Chondrocyte (in vitro differentiated cells): ENCODE data around the gene CHCHD3. TPM values are rescaled to one million over a fixed set of nuclear protein-coding genes. Genes with fewer than 3 reads are reported as not detected.

Experiments used
- DNase-seq: peaks from one replicate; pipeline ENCODE4 v3.0.0; 2021; ENCODE audit warnings: mixed read lengths, low spot score
- H3K27ac Mint-ChIP-seq: one replicate; pipeline ENCODE4 v1.8.0; 2021; ENCODE audit warnings: mild to moderate bottlenecking, moderate library complexity, mixed read lengths; ENCODE audit not compliant: unreplicated experiment
- H3K27me3 Mint-ChIP-seq: 2 replicates; pipeline ENCODE4 v1.8.0; 2021; ENCODE audit warnings: low read depth, mixed read lengths
- H3K36me3 Mint-ChIP-seq: 2 replicates; pipeline ENCODE4 v1.8.0; 2021; ENCODE audit warnings: low read depth, mixed read lengths
- H3K4me1 Mint-ChIP-seq: 2 replicates; pipeline ENCODE4 v1.8.0; 2021; ENCODE audit warnings: low read depth, mild to moderate bottlenecking, mixed read lengths
- H3K4me3 Mint-ChIP-seq: one replicate; pipeline ENCODE4 v1.8.0; 2021; ENCODE audit warnings: mild to moderate bottlenecking, moderate library complexity, mixed read lengths; ENCODE audit not compliant: unreplicated experiment
- H3K9me3 Mint-ChIP-seq: 2 replicates; pipeline ENCODE4 v1.8.0; 2021; ENCODE audit warnings: low read depth, mixed read lengths
- total RNA-seq: library from RNA; stranded (reverse); gene quantifications from 3 replicates; pipeline ENCODE4 v1.2.1, GENCODE V29; 2021
- TF ChIP-seq, protein P1 (sequence below): fragments of 200-600 bp; sonication (generic); IDR thresholded peaks from 2 replicates; pipeline ENCODE4 v1.5.0; 2021; ENCODE audit warnings: antibody characterized with exemption, mild to moderate bottlenecking, moderate library complexity

Gene CHCHD3
- total RNA-seq, 1 donor from 2014 or later: 42.6 TPM

DNA sequence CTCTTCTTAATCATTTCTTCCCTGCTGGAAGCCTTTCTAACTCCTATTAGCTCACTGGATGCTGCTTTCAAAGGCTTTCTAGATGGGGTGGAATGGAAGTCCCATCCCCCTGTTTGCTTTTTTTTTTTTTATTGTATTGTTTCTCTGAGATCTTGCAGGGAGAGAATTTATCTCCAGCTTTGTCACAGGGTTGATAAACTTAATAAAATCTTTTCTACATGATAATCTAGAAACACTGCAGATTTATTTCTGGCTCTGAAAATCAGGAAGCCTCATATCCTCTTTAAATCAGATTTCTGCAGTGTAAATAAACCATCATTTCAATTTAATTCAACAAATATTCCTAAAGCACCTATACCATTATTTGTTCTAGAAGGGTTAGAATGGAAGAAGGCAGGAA lies 37.2 kb upstream of the CHCHD3 start:
- Mint-ChIP-seq H3K27ac (no peak overlapping the region), H3K4me3 (no peak overlapping the region), H3K27me3 (peaks cover 36% of the 10 kb centered on the region), H3K9me3 (no peaks in the 10 kb centered on the region), H3K4me1 (no peaks in the 10 kb centered on the region), H3K36me3 (no peaks in the 10 kb centered on the region)
- TF ChIP-seq, protein P1, sequence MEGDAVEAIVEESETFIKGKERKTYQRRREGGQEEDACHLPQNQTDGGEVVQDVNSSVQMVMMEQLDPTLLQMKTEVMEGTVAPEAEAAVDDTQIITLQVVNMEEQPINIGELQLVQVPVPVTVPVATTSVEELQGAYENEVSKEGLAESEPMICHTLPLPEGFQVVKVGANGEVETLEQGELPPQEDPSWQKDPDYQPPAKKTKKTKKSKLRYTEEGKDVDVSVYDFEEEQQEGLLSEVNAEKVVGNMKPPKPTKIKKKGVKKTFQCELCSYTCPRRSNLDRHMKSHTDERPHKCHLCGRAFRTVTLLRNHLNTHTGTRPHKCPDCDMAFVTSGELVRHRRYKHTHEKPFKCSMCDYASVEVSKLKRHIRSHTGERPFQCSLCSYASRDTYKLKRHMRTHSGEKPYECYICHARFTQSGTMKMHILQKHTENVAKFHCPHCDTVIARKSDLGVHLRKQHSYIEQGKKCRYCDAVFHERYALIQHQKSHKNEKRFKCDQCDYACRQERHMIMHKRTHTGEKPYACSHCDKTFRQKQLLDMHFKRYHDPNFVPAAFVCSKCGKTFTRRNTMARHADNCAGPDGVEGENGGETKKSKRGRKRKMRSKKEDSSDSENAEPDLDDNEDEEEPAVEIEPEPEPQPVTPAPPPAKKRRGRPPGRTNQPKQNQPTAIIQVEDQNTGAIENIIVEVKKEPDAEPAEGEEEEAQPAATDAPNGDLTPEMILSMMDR: no peak
- DNase-seq: no peak

DNA sequence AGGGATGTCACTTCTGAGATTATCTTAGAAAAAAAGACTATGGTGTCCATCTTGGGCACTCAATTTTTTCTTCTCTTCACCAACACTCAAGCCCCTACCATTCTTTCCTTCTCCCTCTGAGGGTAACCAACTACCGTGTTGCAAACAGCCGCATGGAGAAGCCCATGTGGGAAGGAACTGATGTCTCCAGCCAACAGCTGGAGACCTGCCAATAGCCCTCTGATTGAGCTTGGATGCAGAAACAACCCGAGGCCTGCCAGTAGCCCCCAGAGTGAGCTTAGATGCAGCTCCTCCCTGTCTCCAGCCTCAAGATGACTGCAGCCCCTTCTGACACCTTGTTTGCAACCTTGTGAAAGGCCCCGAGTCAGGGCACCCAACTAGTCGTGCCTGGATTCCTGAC lies 36.4 kb upstream of the CHCHD3 start:
- Mint-ChIP-seq H3K27me3 (peaks cover 41% of the 10 kb centered on the region), H3K4me3 (no peak overlapping the region), H3K36me3 (no peaks in the 10 kb centered on the region), H3K4me1 (no peaks in the 10 kb centered on the region), H3K27ac (no peak overlapping the region), H3K9me3 (no peaks in the 10 kb centered on the region)
- no peak for DNase-seq
- TF ChIP-seq, protein P1: no peak

DNA sequence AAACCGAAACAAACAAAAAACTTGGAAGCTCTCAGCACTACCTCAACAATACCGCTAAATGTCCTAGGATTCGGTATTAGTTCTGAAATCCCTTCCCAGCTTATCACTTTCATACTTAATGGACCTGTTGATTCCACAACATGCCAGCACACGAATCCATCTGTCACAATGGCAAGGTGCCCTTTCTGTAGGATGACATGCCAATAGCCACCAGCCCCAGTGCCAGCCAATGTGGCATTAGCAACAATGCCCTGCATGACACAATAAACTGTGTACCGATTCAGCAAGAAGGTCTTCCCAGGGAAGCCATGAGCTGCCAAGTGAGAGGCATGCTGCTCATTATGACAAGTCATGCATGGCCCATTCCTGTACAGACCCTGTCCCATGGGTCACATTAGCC lies 35.6 kb upstream of the CHCHD3 start:
- no peak overlapping the region for H3K27ac Mint-ChIP-seq
- no peaks in the 10 kb centered on the region for H3K9me3 Mint-ChIP-seq
- TF ChIP-seq, protein P1: no peak
- H3K27me3 Mint-ChIP-seq: peaks cover 47% of the 10 kb centered on the region
- H3K4me3 Mint-ChIP-seq: no peak overlapping the region
- no peaks in the 10 kb centered on the region for H3K4me1 Mint-ChIP-seq
- DNase-seq: no peak
- no peaks in the 10 kb centered on the region for H3K36me3 Mint-ChIP-seq

DNA sequence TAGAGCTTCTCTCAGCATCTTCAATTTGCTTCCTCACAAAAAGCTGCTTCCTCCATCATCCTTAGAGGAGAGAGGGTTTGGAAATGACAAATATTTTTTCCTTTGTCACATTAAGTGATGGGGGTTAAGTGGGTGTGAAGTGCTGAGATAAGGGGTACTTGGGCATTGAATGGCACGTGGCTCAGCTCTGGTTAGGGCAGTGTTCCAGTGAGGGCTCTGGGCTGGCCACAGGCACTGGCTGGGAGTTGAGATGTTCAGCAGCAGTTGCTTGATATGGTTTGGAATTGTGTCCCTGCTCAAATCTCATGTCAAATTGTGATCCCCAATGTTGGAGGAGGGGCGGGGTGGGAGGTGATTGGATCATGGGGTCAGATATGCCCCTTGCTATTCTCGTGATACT lies 33.7 kb upstream of the CHCHD3 start:
- TF ChIP-seq, protein P1: no peak
- Mint-ChIP-seq H3K4me3 (no peak overlapping the region), H3K27me3 (peaks cover 46% of the 10 kb centered on the region), H3K36me3 (peaks cover under 1% of the 10 kb centered on the region), H3K4me1 (no peaks in the 10 kb centered on the region), H3K27ac (no peak overlapping the region), H3K9me3 (peaks cover under 1% of the 10 kb centered on the region)
- DNase-seq: no peak

DNA sequence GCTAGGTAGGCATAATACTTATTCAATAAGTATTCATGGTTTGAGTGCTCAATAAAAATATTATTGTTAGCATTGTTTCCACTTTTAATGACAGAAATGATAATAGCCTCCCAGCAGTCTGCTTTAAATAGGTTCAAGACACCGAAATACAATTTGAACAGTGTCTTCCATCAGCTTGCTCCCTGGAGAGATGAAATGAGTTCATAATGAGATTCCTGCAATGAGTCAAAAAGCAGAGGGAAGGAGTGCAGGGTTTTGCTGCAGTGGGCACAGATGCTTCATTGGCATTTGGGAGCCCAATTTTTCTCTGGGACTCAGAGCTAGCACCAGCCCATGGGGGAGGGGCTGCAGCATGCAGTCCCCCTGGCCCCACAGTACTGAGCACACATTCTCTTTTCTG lies 32.6 kb upstream of the CHCHD3 start:
- Mint-ChIP-seq H3K36me3 (peaks cover 3% of the 10 kb centered on the region), H3K4me1 (no peaks in the 10 kb centered on the region), H3K27ac (no peak overlapping the region), H3K4me3 (no peak overlapping the region), H3K27me3 (peaks cover 43% of the 10 kb centered on the region), H3K9me3 (peaks cover 10% of the 10 kb centered on the region)
- TF ChIP-seq, protein P1: no peak
- DNase-seq: no peak
